MM.1S (cell line): ENCODE data around the gene TRIM74.
"Not testable (repeated sequence)": the region's sequence is repeated elsewhere in the genome, so short reads cannot be mapped to it uniquely, and the experiment has no call there.

Source experiments
- EZH2 ChIP-seq: fragments of 300-600 bp; sonication (generic); optimal IDR thresholded peaks from 2 replicates; pipeline ENCODE3; 2017; ENCODE audit warnings: low read depth, mild to moderate bottlenecking, antibody characterized with exemption, low read length, mixed read lengths
- TF ChIP-seq, protein P1 (sequence below): fragments of 300-600 bp; sonication (generic); IDR thresholded peaks from 2 replicates; pipeline ENCODE4 v1.5.1; 2016; ENCODE audit warnings: antibody characterized with exemption, low read length, mixed read lengths

DNA sequence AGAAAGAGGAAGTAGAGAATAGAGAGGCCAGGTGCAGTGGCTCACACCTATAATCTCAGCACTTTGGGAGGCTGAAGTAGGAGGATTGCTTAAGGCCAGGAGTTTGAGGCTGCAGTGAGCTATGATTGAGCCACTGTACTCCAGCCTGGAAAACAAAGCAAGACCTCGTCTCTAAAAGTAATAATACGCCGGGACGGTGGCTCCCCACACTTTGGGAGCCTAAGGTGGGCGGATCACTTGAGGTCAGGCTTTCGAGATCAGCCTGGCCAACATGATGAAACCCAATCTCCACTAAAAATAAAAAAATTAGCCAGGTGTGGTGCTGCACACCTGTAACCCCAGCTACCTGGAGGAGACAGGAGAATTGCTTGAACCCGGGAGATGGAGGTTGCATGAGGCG lies 26.2 kb upstream of the TRIM74 start:
- TF ChIP-seq, protein P1, sequence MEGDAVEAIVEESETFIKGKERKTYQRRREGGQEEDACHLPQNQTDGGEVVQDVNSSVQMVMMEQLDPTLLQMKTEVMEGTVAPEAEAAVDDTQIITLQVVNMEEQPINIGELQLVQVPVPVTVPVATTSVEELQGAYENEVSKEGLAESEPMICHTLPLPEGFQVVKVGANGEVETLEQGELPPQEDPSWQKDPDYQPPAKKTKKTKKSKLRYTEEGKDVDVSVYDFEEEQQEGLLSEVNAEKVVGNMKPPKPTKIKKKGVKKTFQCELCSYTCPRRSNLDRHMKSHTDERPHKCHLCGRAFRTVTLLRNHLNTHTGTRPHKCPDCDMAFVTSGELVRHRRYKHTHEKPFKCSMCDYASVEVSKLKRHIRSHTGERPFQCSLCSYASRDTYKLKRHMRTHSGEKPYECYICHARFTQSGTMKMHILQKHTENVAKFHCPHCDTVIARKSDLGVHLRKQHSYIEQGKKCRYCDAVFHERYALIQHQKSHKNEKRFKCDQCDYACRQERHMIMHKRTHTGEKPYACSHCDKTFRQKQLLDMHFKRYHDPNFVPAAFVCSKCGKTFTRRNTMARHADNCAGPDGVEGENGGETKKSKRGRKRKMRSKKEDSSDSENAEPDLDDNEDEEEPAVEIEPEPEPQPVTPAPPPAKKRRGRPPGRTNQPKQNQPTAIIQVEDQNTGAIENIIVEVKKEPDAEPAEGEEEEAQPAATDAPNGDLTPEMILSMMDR, result not testable (repeated sequence)
- not testable (repeated sequence) for TF ChIP-seq EZH2
